Naive thymus-derived CD4-positive, alpha-beta T cell (primary cell): ENCODE measurements around the gene TPP1. TPM values are rescaled to one million over a fixed set of nuclear protein-coding genes. Genes with fewer than 3 reads are reported as not detected.

Experiments used
- ATAC-seq: fragments of 150-1000 bp; cut with Tn5 transposase; 2 replicates; pipeline ENCODE4 v1.10.0; 2021; ENCODE audit warnings: mild to moderate bottlenecking, moderate library complexity
- CTCF ChIA-PET: fragments of 350-600 bp; sonication (Branson Sonifier 250); formaldehyde crosslinking; loops from one replicate; lab custom pipeline; 2021; ENCODE audit warnings: antibody characterized with exemption; lab: Charles Lee
- POLR2A ChIA-PET: fragments of 350-600 bp; sonication (Branson Sonifier 250); formaldehyde crosslinking; loops from one replicate; lab custom pipeline; 2021; ENCODE audit warnings: antibody characterized with exemption, inconsistent platforms; lab: Charles Lee
- DNase-seq, 9 donors: peaks; one replicate each; pipeline versions ENCODE4 v3.0.0 to v3.0.0-alpha.2; 2020 to 2022; ENCODE audit warnings: mixed read lengths in 1 of 9
- H3K27ac ChIP-seq: one replicate; pipeline ENCODE4 v1.7.0; 2013; ENCODE audit warnings: mild to moderate bottlenecking, low read depth, low read length, moderate library complexity
- H3K27me3 ChIP-seq, 2 donors: one replicate each; pipeline ENCODE4 v1.7.0; 2013; ENCODE audit warnings: low read length in 2 of 2, mild to moderate bottlenecking in 2 of 2, moderate library complexity in 2 of 2; ENCODE audit not compliant: control insufficient read depth in 2 of 2, insufficient read depth in 2 of 2
- H3K36me3 ChIP-seq, 3 experiments: 1 replicate in 2 of 3; 2 replicates in 1 of 3; pipeline ENCODE4 v1.7.0; 2013; ENCODE audit warnings: low read length in 3 of 3, mild to moderate bottlenecking in 3 of 3, moderate library complexity in 1 of 3; ENCODE audit not compliant: insufficient read depth in 3 of 3, control insufficient read depth in 2 of 3
- H3K4me1 ChIP-seq, 2 donors: one replicate each; pipeline ENCODE4 v1.7.0; 2013; ENCODE audit warnings: low read length in 2 of 2, mild to moderate bottlenecking in 2 of 2, moderate library complexity in 1 of 2; ENCODE audit not compliant: control insufficient read depth in 2 of 2, insufficient read depth in 2 of 2
- H3K4me3 ChIP-seq: 2 replicates; pipeline ENCODE4 v1.7.0; 2013; ENCODE audit warnings: mild to moderate bottlenecking, low read length
- H3K9me3 ChIP-seq, 3 experiments: 1 replicate in 2 of 3; 2 replicates in 1 of 3; pipeline ENCODE4 v1.7.0; 2013; ENCODE audit warnings: low read length in 3 of 3; ENCODE audit not compliant: control insufficient read depth in 2 of 3
- H3K27ac Mint-ChIP-seq, 9 donors: one replicate each; pipeline ENCODE4 v1.8.0; 2020 to 2022; ENCODE audit warnings: mixed read lengths in 9 of 9, mild to moderate bottlenecking in 8 of 9, moderate library complexity in 5 of 9, inconsistent platforms in 2 of 9
- H3K27me3 Mint-ChIP-seq, 5 donors: one replicate each; pipeline ENCODE4 v1.8.0; 2021 to 2022; ENCODE audit warnings: mixed read lengths in 5 of 5, mild to moderate bottlenecking in 1 of 5
- H3K36me3 Mint-ChIP-seq, 5 donors: one replicate each; pipeline ENCODE4 v1.8.0; 2020 to 2022; ENCODE audit warnings: mixed read lengths in 5 of 5, mild to moderate bottlenecking in 3 of 5, inconsistent platforms in 1 of 5
- H3K4me1 Mint-ChIP-seq, 7 donors: one replicate each; pipeline ENCODE4 v1.8.0; 2020 to 2022; ENCODE audit warnings: mixed read lengths in 7 of 7, mild to moderate bottlenecking in 3 of 7, inconsistent platforms in 1 of 7
- H3K4me3 Mint-ChIP-seq, 10 donors: one replicate each; pipeline ENCODE4 v1.8.0; 2020 to 2022; ENCODE audit warnings: mild to moderate bottlenecking in 10 of 10, mixed read lengths in 10 of 10, moderate library complexity in 6 of 10, inconsistent platforms in 2 of 10
- H3K9me3 Mint-ChIP-seq, 11 donors: one replicate each; pipeline ENCODE4 v1.8.0; 2020 to 2022; ENCODE audit warnings: mixed read lengths in 11 of 11, mild to moderate bottlenecking in 4 of 11, inconsistent platforms in 1 of 11, moderate library complexity in 1 of 11
- intact Hi-C, 2 donors: fragments of 100-400 bp; cut with micrococcal nuclease; formaldehyde crosslinking; loops; one replicate each; pipeline ENCODE4 v1.15.1; 2023
- polyA plus RNA-seq, 2 donors: library from polyadenylated mRNA; unstranded; fragments of 300-500 nt; fragmentation: Illumina TruSeq; gene quantifications; one replicate each; pipeline ENCODE4 v1.2.3, GENCODE V29; 2021
- total RNA-seq, 6 experiments: library from RNA in 5 of 6; stranded (reverse) in 5 of 6; gene quantifications; 1 replicate in 5 of 6; 2 replicates in 1 of 6; pipeline ENCODE4 v1.2.3 and lab custom pipeline; 2021 to 2026

The TPP1 gene
- total and polyA plus RNA-seq, 7 experiments from 2014 or later = 49.9 to 160 (median 116) TPM

- no peak for ATAC-seq
- intact Hi-C loops = no loop called here
- Histone ChIP-seq H3K36me3 (peaks cover 0 to 48% (median 0%) of the 10 kb centered on the region in 3 experiments), H3K27me3 (no peaks in the 10 kb centered on the region), H3K4me1 (peaks cover 8% of the 10 kb centered on the region in 2 donors), H3K4me3 (no peak overlapping the region), H3K9me3 (no peaks in the 10 kb centered on the region), H3K27ac (no peak overlapping the region)
- Mint-ChIP-seq H3K36me3 (peaks cover 0 to 27% (median 11%) of the 10 kb centered on the region in 5 donors), H3K4me1 (peaks cover 11 to 21% (median 17%) of the 10 kb centered on the region in 7 donors), H3K9me3 (peaks cover 0 to 1% (median 0%) of the 10 kb centered on the region in 11 donors), H3K4me3 (no peak overlapping the region), H3K27me3 (no peaks in the 10 kb centered on the region), H3K27ac (peak overlapping the region in 1 of 9 donors; percentile 57)
- no peak for DNase-seq
- CTCF ChIA-PET = interaction anchor here (0.8 to 1.2 kb wide), 2 partner anchors 29 to 52 kb away, joined by 3 read pairs; partner anchors contain the start of gene MRPL17
- POLR2A ChIA-PET = interaction anchor here (0.9 to 1.2 kb wide), 3 partner anchors 19 to 49 kb away, joined by 3 to 4 read pairs (median 3); partner anchors contain the start of gene TAF10
Measured at GRCh38 chr11:6631361-6631890, 12.2 kb upstream of the TPP1 start.

GRCh38 chr11:6630632-6631291, 11.5 kb upstream of the TPP1 start:
- ChIA-PET CTCF (interaction anchor here (0.8 to 1.2 kb wide), 2 partner anchors 28 to 53 kb away, joined by 3 read pairs; partner anchors contain the start of gene MRPL17), POLR2A (interaction anchor here (1.2 kb wide), 1 partner anchor 19 kb away, joined by 4 read pairs; the partner anchor contains the start of gene TAF10)
- Histone ChIP-seq H3K27me3 (no peaks in the 10 kb centered on the region), H3K4me3 (no peak overlapping the region), H3K4me1 (peaks cover 8% of the 10 kb centered on the region in 2 donors), H3K36me3 (peaks cover 0 to 55% (median 0%) of the 10 kb centered on the region in 3 experiments), H3K27ac (no peak overlapping the region), H3K9me3 (no peaks in the 10 kb centered on the region)
- Mint-ChIP-seq H3K27me3 (no peaks in the 10 kb centered on the region), H3K4me3 (no peak overlapping the region), H3K36me3 (peaks cover 0 to 31% (median 14%) of the 10 kb centered on the region in 5 donors), H3K9me3 (peaks cover 0 to 1% (median 0%) of the 10 kb centered on the region in 11 donors), H3K4me1 (peaks cover 11 to 22% (median 19%) of the 10 kb centered on the region in 7 donors), H3K27ac (no peak overlapping the region)
- no peak for ATAC-seq
- intact Hi-C loops = no loop called here
- no peak for DNase-seq

- DNase-seq (no peak), ATAC-seq (no peak)
- ChIA-PET POLR2A (interaction anchor here (3.5 kb wide), 1 partner anchor 18 kb away, joined by 20 read pairs; the partner anchor contains the start of gene TAF10), CTCF (no interaction called here)
- peaks cover 11 to 22% (median 19%) of the 10 kb centered on the region in 7 donors for H3K4me1 Mint-ChIP-seq
- no peaks in the 10 kb centered on the region for H3K9me3 ChIP-seq
- H3K4me3 Mint-ChIP-seq = no peak overlapping the region
- H3K4me3 ChIP-seq = no peak overlapping the region
- peaks cover 0 to 38% (median 14%) of the 10 kb centered on the region in 5 donors for H3K36me3 Mint-ChIP-seq
- intact Hi-C loops = no loop called here
- peaks cover 0 to 1% (median 0%) of the 10 kb centered on the region in 11 donors for H3K9me3 Mint-ChIP-seq
- H3K27me3 Mint-ChIP-seq = no peaks in the 10 kb centered on the region
- H3K27me3 ChIP-seq = no peaks in the 10 kb centered on the region
- no peak overlapping the region for H3K27ac ChIP-seq
- H3K27ac Mint-ChIP-seq = no peak overlapping the region
- peaks cover 8% of the 10 kb centered on the region in 2 donors for H3K4me1 ChIP-seq
- H3K36me3 ChIP-seq = peaks cover 0 to 62% (median 0%) of the 10 kb centered on the region in 3 experiments
Measured at GRCh38 chr11:6629892-6630631, 10.8 kb upstream of the TPP1 start.

GRCh38 chr11:6629573-6629891, 10.3 kb upstream of the TPP1 start:
- POLR2A ChIA-PET = interaction anchor here (0.7 to 3.5 kb wide), 2 partner anchors 11 to 17 kb away, joined by 3 to 20 read pairs; partner anchors contain the start of genes TAF10 and TPP1
- Mint-ChIP-seq H3K4me3 (no peak overlapping the region), H3K4me1 (peaks cover 11 to 23% (median 19%) of the 10 kb centered on the region in 7 donors), H3K36me3 (peaks cover 0 to 41% (median 14%) of the 10 kb centered on the region in 5 donors), H3K27me3 (no peaks in the 10 kb centered on the region), H3K27ac (no peak overlapping the region), H3K9me3 (peaks cover 0 to 1% (median 0%) of the 10 kb centered on the region in 11 donors)
- ATAC-seq = no peak
- H3K27ac ChIP-seq = no peak overlapping the region
- peaks cover 0 to 67% (median 0%) of the 10 kb centered on the region in 3 experiments for H3K36me3 ChIP-seq
- no peaks in the 10 kb centered on the region for H3K9me3 ChIP-seq
- H3K27me3 ChIP-seq = no peaks in the 10 kb centered on the region
- CTCF ChIA-PET = no interaction called here
- no peak overlapping the region for H3K4me3 ChIP-seq
- H3K4me1 ChIP-seq = peaks cover 8% of the 10 kb centered on the region in 2 donors
- no peak for DNase-seq
- intact Hi-C loops = no loop called here

GRCh38 chr11:6628526-6628925, 9.3 kb upstream of the TPP1 start:
- no peak overlapping the region for H3K4me3 ChIP-seq
- H3K36me3 ChIP-seq = peaks cover 0 to 69% (median 0%) of the 10 kb centered on the region in 3 experiments
- H3K36me3 Mint-ChIP-seq = peaks cover 0 to 49% (median 19%) of the 10 kb centered on the region in 5 donors
- no peak overlapping the region for H3K4me3 Mint-ChIP-seq
- no peaks in the 10 kb centered on the region for H3K9me3 ChIP-seq
- no peaks in the 10 kb centered on the region for H3K27me3 ChIP-seq
- H3K4me1 ChIP-seq = peaks cover 8% of the 10 kb centered on the region in 2 donors
- peaks cover 0 to 1% (median 0%) of the 10 kb centered on the region in 11 donors for H3K9me3 Mint-ChIP-seq
- H3K27me3 Mint-ChIP-seq = no peaks in the 10 kb centered on the region
- intact Hi-C loops = no loop called here
- no peak for ATAC-seq
- peak overlapping the region; percentile 55 for H3K27ac ChIP-seq
- no peak for DNase-seq
- H3K27ac Mint-ChIP-seq = peak overlapping the region in 7 of 9 donors; percentile 4 to 84 (median 78)
- H3K4me1 Mint-ChIP-seq = peaks cover 11 to 29% (median 19%) of the 10 kb centered on the region in 7 donors
- CTCF ChIA-PET = interaction anchor here (1.3 kb wide), 1 partner anchor 11 kb away, joined by 4 read pairs; no protein-coding TSS in a partner anchor
- POLR2A ChIA-PET = interaction anchor here (1.9 to 3.5 kb wide), 2 partner anchors 15 to 16 kb away, joined by 6 to 20 read pairs; partner anchors contain the start of gene TAF10

GRCh38 chr11:6627762-6628241, 8.6 kb upstream of the TPP1 start:
- Histone ChIP-seq H3K27me3 (no peaks in the 10 kb centered on the region), H3K36me3 (peaks cover 0 to 61% (median 0%) of the 10 kb centered on the region in 3 experiments), H3K4me1 (peaks cover 8% of the 10 kb centered on the region in 2 donors), H3K27ac (peak overlapping the region; percentile 55), H3K9me3 (no peaks in the 10 kb centered on the region), H3K4me3 (peak overlapping the region; percentile 32)
- Mint-ChIP-seq H3K9me3 (peaks cover 0 to 1% (median 0%) of the 10 kb centered on the region in 11 donors), H3K27me3 (no peaks in the 10 kb centered on the region), H3K36me3 (peaks cover 0 to 47% (median 19%) of the 10 kb centered on the region in 5 donors), H3K4me3 (peak overlapping the region; percentile 8 to 75 (median 50)), H3K27ac (peak overlapping the region; percentile 10 to 89 (median 63)), H3K4me1 (peaks cover 11 to 29% (median 19%) of the 10 kb centered on the region in 7 donors)
- ChIA-PET POLR2A (interaction anchor here (1.9 to 3.5 kb wide), 2 partner anchors 16 kb away, joined by 6 to 20 read pairs; partner anchors contain the start of gene TAF10), CTCF (interaction anchor here (0.6 to 1.3 kb wide), 4 partner anchors 10 to 55 kb away, joined by 3 to 4 read pairs (median 3); partner anchors contain the start of genes MRPL17 and TAF10)
- ATAC-seq (peak; percentile 76), DNase-seq (peak in 5 of 9 donors; percentile 18 to 43 (median 32))
- intact Hi-C loops = no loop called here
